AG04449 (cell line): ENCODE data around the gene ITPR2.
"Not testable (repeated sequence)": the region's sequence is repeated elsewhere in the genome, so short reads cannot be mapped to it uniquely, and the experiment has no call there.

Experiments used
- CTCF ChIA-PET: fragments of 350-600 bp; formaldehyde crosslinking; extraction: SDS; loops from one replicate; lab custom pipeline; 2021; ENCODE audit warnings: antibody characterized with exemption; lab: Yijun Ruan, JAX
- POLR2A ChIA-PET: fragments of 400-600, 350-600 bp; formaldehyde crosslinking; extraction: SDS; loops from one replicate; lab custom pipeline; 2020; ENCODE audit warnings: antibody characterized with exemption, inconsistent platforms; lab: Yijun Ruan, JAX
- DNase-seq: peaks from one replicate; pipeline ENCODE4 v3.0.0-alpha.2; 2010; ENCODE audit warnings: low read depth, low spot score
- H3K4me3 ChIP-seq: 2 replicates; pipeline ENCODE4 v1.5.1; 2011; ENCODE audit warnings: low read depth, mild to moderate bottlenecking, control low read depth, low read length
- TF ChIP-seq, protein P1 (sequence below): IDR thresholded peaks from one replicate; pipeline ENCODE4 v1.5.1; 2011; ENCODE audit warnings: mild to moderate bottlenecking, moderate library complexity, low read length, control low read depth, inconsistent platforms; ENCODE audit not compliant: insufficient read depth; ENCODE audit errors: missing control alignments

ITPR2 gene

DNA sequence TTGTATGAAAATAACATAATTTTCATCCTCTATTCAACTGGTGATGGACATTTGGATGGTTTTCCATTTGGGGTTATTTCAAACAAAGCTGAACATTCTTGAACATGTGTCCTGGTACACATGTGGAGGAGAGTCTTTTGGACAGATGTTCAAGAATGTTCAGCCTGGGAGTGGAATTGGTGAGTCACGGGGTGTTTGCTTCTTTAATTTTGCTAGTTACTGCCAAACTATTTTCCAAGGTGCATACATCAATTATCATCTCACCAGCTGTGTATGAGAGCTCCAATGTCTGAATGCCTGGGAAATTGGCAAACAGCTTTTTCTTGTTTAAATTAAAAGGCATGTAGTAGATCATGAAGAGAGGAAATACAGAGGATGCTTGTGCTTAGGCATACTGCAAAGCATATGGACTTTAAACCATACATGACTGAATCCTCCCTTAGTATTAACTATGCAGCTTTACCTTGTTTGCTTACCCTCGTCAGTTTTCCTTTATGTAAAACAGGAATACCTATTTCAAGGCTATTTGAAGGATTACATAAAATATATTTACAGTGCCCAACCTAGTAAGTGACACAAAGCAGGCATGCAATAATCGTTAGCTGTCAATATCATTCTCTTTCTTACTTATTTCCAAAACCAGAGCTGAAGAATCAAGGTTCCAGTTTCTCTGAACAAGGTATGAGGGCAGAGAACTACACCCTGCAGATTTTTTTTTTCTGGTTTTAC lies 152.1 kb downstream of the ITPR2 start:
- POLR2A ChIA-PET, result no interaction called here
- no peak for DNase-seq
- TF ChIP-seq, protein P1, sequence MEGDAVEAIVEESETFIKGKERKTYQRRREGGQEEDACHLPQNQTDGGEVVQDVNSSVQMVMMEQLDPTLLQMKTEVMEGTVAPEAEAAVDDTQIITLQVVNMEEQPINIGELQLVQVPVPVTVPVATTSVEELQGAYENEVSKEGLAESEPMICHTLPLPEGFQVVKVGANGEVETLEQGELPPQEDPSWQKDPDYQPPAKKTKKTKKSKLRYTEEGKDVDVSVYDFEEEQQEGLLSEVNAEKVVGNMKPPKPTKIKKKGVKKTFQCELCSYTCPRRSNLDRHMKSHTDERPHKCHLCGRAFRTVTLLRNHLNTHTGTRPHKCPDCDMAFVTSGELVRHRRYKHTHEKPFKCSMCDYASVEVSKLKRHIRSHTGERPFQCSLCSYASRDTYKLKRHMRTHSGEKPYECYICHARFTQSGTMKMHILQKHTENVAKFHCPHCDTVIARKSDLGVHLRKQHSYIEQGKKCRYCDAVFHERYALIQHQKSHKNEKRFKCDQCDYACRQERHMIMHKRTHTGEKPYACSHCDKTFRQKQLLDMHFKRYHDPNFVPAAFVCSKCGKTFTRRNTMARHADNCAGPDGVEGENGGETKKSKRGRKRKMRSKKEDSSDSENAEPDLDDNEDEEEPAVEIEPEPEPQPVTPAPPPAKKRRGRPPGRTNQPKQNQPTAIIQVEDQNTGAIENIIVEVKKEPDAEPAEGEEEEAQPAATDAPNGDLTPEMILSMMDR, result no peak
- H3K4me3 ChIP-seq, result no peak overlapping the region
- CTCF ChIA-PET, result interaction anchor here (0.9 to 2.3 kb wide), 5 partner anchors 10 to 30 kb away, joined by 3 to 13 read pairs (median 6); no protein-coding TSS in a partner anchor

DNA sequence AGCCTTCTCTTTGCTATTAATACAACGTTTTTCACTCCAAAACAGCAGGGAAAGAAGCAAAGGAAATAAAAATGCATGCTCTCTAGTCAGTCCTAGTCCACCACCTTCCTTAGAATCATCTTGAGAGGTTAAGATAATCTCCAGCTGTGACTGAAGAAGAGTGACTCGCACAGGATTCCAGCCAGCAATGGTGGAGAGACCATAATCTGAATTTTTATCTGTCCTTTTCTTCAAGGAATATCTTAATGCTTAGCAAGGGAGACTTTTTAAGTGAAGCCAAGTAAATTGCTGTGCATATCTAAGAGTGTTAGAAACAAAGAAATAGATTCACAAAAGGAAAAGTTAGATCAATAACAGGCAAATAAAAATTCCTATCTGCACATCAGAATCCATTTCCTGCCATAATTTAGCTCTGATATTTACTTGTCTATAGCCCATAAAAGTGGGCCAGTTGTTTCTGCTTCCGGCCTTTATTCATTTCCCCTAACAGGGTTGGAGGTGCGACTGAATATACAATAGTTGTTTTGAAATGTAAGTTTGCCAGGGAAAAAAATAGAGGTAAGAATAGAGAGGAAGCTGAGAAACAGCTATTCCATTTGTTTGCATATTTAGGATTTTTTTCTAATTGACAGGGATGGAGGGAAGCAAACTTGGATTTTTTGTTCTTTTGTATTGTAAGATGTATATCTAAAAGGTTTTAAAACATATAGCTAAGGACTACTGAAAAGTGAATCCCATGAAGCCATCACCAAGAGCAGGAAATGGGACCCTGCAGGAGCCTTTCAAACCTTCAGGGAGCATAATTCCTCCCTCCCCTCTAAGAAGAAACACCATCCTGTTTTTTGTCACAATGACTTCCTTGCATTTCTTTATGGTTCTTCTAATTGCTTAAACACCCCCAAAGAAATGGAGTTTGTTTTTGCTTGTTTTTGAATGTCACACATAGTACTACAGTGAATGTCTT lies 154.0 kb downstream of the ITPR2 start:
- ChIA-PET POLR2A (interaction anchor here (0.7 kb wide), 1 partner anchor 630 kb away, joined by 3 read pairs; no protein-coding TSS in a partner anchor), CTCF (interaction anchor here (0.7 to 1.0 kb wide), 3 partner anchors 23 to 559 kb away, joined by 3 read pairs; no protein-coding TSS in a partner anchor)
- no peak overlapping the region for H3K4me3 ChIP-seq
- no peak for DNase-seq
- TF ChIP-seq, protein P1, result no peak

DNA sequence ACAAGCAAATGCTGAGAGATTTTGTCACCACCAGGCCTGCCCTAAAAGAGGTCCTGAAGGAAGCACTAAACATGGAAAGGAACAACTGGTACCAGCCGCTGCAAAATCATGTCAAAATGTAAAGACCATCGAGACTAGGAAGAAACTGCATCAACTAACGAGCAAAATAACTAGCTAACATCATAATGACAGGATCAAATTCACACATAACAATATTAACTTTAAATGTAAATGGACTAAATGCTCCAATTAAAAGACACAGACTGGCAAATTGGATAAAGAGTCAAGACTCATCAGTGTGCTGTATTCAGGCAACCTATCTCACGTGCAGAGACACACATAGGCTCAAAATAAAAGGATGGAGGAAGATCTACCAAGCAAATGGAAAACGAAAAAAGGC lies 161.5 kb downstream of the ITPR2 start:
- H3K4me3 ChIP-seq, DNase-seq, POLR2A ChIA-PET, CTCF ChIA-PET: not testable (repeated sequence)

DNA sequence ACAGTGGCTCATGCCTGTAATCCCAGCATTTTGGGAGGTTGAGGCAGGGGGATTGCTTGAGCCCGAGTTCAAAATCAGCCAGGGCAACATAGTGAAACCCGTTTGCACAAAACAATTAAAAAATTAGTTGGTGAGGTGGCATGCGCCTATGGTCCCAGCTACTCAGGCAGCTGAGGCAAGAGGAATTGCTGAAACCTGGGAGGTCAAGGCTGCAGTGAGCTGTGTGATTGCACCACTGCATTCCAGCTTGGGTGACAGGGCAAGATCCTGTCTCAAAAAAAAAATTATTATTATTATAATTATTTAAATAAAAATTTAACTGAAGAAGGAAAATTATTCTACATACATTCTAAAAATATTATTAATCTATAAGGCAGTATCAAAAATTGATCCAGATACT lies 164.1 kb downstream of the ITPR2 start:
- TF ChIP-seq, protein P1, result no peak
- no peak for DNase-seq
- H3K4me3 ChIP-seq, result no peak overlapping the region
- CTCF ChIA-PET, result interaction anchor here (0.9 kb wide), 1 partner anchor 17 kb away, joined by 4 read pairs; no protein-coding TSS in a partner anchor
- POLR2A ChIA-PET, result no interaction called here

DNA sequence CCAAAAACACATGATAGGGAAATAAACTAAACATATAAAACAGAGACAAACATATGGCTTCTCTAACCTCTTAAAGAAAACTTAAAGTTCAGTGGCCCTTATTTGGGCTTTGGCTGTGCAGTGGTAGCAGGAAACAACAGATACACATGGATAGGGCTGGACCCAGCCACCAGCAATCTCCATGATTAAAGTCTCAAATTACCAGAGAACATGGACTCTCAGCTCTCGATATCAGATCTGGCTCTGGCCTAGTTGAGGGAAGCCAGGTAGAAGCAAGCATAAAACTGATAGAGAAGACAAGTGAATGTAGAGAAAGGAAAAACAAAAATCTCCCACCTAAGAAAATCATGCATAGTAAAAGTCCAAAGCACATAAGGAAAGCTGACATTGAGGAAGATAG lies 164.8 kb downstream of the ITPR2 start:
- TF ChIP-seq, protein P1, result no peak
- CTCF ChIA-PET, result interaction anchor here (0.9 kb wide), 1 partner anchor 16 kb away, joined by 4 read pairs; no protein-coding TSS in a partner anchor
- DNase-seq, result no peak
- POLR2A ChIA-PET, result no interaction called here
- no peak overlapping the region for H3K4me3 ChIP-seq

DNA sequence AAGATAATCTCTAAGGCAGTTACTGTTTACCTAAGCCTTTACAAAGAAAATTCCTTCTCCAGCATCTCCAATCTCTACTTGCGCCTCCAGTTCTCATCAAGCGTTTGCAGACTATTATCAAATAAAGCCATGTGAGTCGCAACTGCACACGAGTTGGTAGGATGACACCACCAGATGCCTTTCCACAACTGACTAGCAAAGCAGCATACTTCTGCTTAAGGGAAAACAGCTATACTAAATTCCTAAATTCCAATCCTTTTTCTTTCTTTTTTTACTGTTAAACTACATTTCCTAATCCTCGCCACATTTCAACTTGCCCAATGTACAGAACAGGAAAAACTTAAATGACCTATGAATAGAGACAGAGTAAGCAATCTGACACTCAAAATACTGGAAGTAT lies 166.7 kb downstream of the ITPR2 start:
- ChIA-PET POLR2A (no interaction called here), CTCF (no interaction called here)
- no peak overlapping the region for H3K4me3 ChIP-seq
- DNase-seq, result no peak
- TF ChIP-seq, protein P1, result no peak
